GM12878 (cell line): Measurements from ENCODE around the gene NKAIN1. TPM values are rescaled to one million over a fixed set of nuclear protein-coding genes. Genes with fewer than 3 reads are reported as not detected.

ENCODE experiments used
- ATAC-seq: fragments of 200-7000 bp; cut with Tn5 transposase; 3 replicates; pipeline ENCODE4 v1.9.1; 2020; ENCODE audit warnings: mild to moderate bottlenecking, moderate library complexity
- BruUV-seq: library from RNA; stranded (reverse); fragments of 400-500 nt; replicated peaks from 2 replicates; lab custom pipeline; 2021; lab: Mats Ljungman, UMichigan
- CTCF ChIA-PET: fragments of 300-600 bp; sonication (Branson Sonifier 250); formaldehyde crosslinking; extraction: SDS; loops from one replicate; lab custom pipeline; 2021; ENCODE audit warnings: inconsistent platforms; lab: Yijun Ruan, JAX
- POLR2A ChIA-PET: fragments of 350-600 bp; formaldehyde crosslinking; extraction: SDS; loops from one replicate; lab custom pipeline; 2021; ENCODE audit warnings: inconsistent platforms; lab: Charles Lee
- RAD21 ChIA-PET: fragments of 300-600 bp; sonication (Branson Sonifier 250); formaldehyde crosslinking; loops from one replicate; lab custom pipeline; 2023; ENCODE audit warnings: antibody characterized with exemption; ENCODE audit not compliant: unreplicated experiment; lab: Charles Lee
- SMC1A ChIA-PET: fragments of 300-600 bp; sonication (Branson Sonifier 250); formaldehyde crosslinking; loops from one replicate; lab custom pipeline; 2023; ENCODE audit not compliant: unreplicated experiment, uncharacterized antibody; lab: Charles Lee
- DNase-seq: peaks from one replicate; pipeline ENCODE4 v3.0.0-alpha.2; 2011; ENCODE audit warnings: low read depth, low spot score
- FAIRE-seq: peaks from 3 replicates; lab custom pipeline; 2011; peaks lifted over from hg19 to GRCh38; lab: Jason Lieb, UNC
- H2AFZ ChIP-seq: 2 replicates; pipeline ENCODE4 v1.6.0; 2011; ENCODE audit warnings: low read depth, low read length, control low read depth; ENCODE audit not compliant: control insufficient read depth
- H3K27ac ChIP-seq: 2 replicates; pipeline ENCODE4 v1.5.1; 2011; ENCODE audit warnings: control low read depth; ENCODE audit not compliant: control insufficient read depth, insufficient read depth
- H3K27me3 ChIP-seq, 2 experiments: replicated peaks in 1 of 2; 2 replicates each; pipeline versions ENCODE4 v1.6.0 to v1.6.1; 2011; ENCODE audit warnings: low read length in 1 of 2; ENCODE audit not compliant: control insufficient read depth in 2 of 2, insufficient read depth in 2 of 2
- H3K36me3 ChIP-seq, 2 experiments: 2 replicates each; pipeline ENCODE4 v1.5.1; 2011; ENCODE audit warnings: low read length in 1 of 2; ENCODE audit not compliant: control insufficient read depth in 2 of 2, insufficient read depth in 2 of 2
- H3K4me1 ChIP-seq: 2 replicates; pipeline ENCODE4 v1.6.1; 2011; ENCODE audit warnings: mild to moderate bottlenecking, low read length, moderate library complexity, mixed read lengths; ENCODE audit not compliant: control insufficient read depth, insufficient read depth
- H3K4me2 ChIP-seq: 2 replicates; pipeline ENCODE4 v1.6.0; 2011; ENCODE audit warnings: control low read depth; ENCODE audit not compliant: control insufficient read depth, insufficient read depth
- H3K4me3 ChIP-seq: fragments of 200-600 bp; sonication (generic); 2 replicates; pipeline ENCODE4 v1.5.1; 2016
- H3K79me2 ChIP-seq: 2 replicates; pipeline ENCODE4 v1.6.0; 2011; ENCODE audit warnings: low read length; ENCODE audit not compliant: control insufficient read depth, insufficient read depth
- H3K9ac ChIP-seq: 2 replicates; pipeline ENCODE4 v1.8.0; 2011; ENCODE audit warnings: low read length, control low read depth, mixed read lengths; ENCODE audit not compliant: control insufficient read depth, insufficient read depth
- H3K9me3 ChIP-seq: replicated peaks from 3 replicates; pipeline ENCODE4 v1.5.1; 2011; ENCODE audit warnings: mild to moderate bottlenecking, low read length; ENCODE audit not compliant: control insufficient read depth, insufficient read depth
- H4K20me1 ChIP-seq: 2 replicates; pipeline ENCODE4 v1.6.0; 2011; ENCODE audit not compliant: control insufficient read depth, insufficient read depth
- BACH1 ChIP-seq: fragments of 450-650 bp; IDR thresholded peaks from 2 replicates; pipeline ENCODE4 v1.6.1; 2017; ENCODE audit warnings: mild to moderate bottlenecking, borderline replicate concordance
- CREB1 ChIP-seq: IDR thresholded peaks from 2 replicates; pipeline ENCODE4 v1.6.1; 2012; ENCODE audit warnings: low read depth, mild to moderate bottlenecking, inconsistent platforms
- ETV6 ChIP-seq, 2 experiments: fragments of 450-650 bp in 1 of 2; IDR thresholded peaks in 1 of 2; conservative IDR thresholded peaks in 1 of 2; 2 replicates each; pipeline ENCODE4 v1.6.1; 2014; ENCODE audit warnings: antibody characterized with exemption in 1 of 2, borderline replicate concordance in 1 of 2, low read depth in 1 of 2, mild to moderate bottlenecking in 1 of 2, moderate library complexity in 1 of 2
- FOS ChIP-seq: IDR thresholded peaks from 3 replicates; pipeline ENCODE4 v1.6.1; 2011; ENCODE audit warnings: borderline replicate concordance; ENCODE audit not compliant: insufficient read length; ENCODE audit errors: extremely low read depth
- GABPA ChIP-seq: IDR thresholded peaks from 2 replicates; pipeline ENCODE4 v1.6.1; 2014; ENCODE audit warnings: antibody characterized with exemption, low read depth, mild to moderate bottlenecking, inconsistent platforms
- KLF5 ChIP-seq: fragments of 450-650 bp; IDR thresholded peaks from 2 replicates; pipeline ENCODE4 v1.6.1; 2014; ENCODE audit warnings: mild to moderate bottlenecking; ENCODE audit not compliant: partially characterized antibody
- MEF2B ChIP-seq: fragments of 450-650 bp; IDR thresholded peaks from 2 replicates; pipeline ENCODE4 v1.6.1; 2018; ENCODE audit warnings: mild to moderate bottlenecking, moderate library complexity; ENCODE audit not compliant: partially characterized antibody, poor library complexity, severe bottlenecking
- NFYB ChIP-seq: IDR thresholded peaks from 2 replicates; pipeline ENCODE4 v1.6.1; 2011; ENCODE audit warnings: low read depth, mild to moderate bottlenecking, low read length, improper control_type of control experiment, moderate library complexity; ENCODE audit not compliant: insufficient read depth
- POLR2A ChIP-seq: IDR thresholded peaks from 2 replicates; pipeline ENCODE4 v1.6.1; 2011; ENCODE audit warnings: low read depth, mild to moderate bottlenecking, low read length
- POLR2AphosphoS2 ChIP-seq: IDR thresholded peaks from 2 replicates; pipeline ENCODE4 v1.6.1; 2011; ENCODE audit warnings: low read depth, mild to moderate bottlenecking, low read length, improper control_type of control experiment, moderate library complexity
- TAF1 ChIP-seq: IDR thresholded peaks from 2 replicates; pipeline ENCODE4 v1.6.1; 2011; ENCODE audit warnings: mild to moderate bottlenecking, low read depth, low read length, borderline replicate concordance
- ZNF622 ChIP-seq: fragments of 450-650 bp; IDR thresholded peaks from 2 replicates; pipeline ENCODE4 v1.6.1; 2017; ENCODE audit warnings: mild to moderate bottlenecking, inconsistent platforms
- WGBS: methylation state at CpG from one replicate; pipeline ENCODE4 v1.1.6; 2016; ENCODE audit warnings: low lambda C conversion rate; ENCODE audit not compliant: insufficient replicate concordance, insufficient coverage; ENCODE audit errors: missing lambda C conversion rate; 5-methylcytosine and 5-hydroxymethylcytosine counted together
- in situ Hi-C: fragments of 300-500 bp; cut with MboI; formaldehyde crosslinking; loops from 9 replicates; pipeline ENCODE4 v1.14.3; 2018; ENCODE audit warnings: mixed read lengths
- intact Hi-C: fragments of 100-400 bp; cut with micrococcal nuclease; formaldehyde crosslinking; loops from one replicate; pipeline ENCODE4 v1.14.2; 2022; ENCODE audit not compliant: unreplicated experiment
- polyA plus RNA-seq, 11 experiments: library from polyadenylated mRNA; depleted of rRNA in 4 of 11; unstranded in 6 of 11; stranded (reverse) in 5 of 11; fragments of >200 nt; fragmentation: Nextera tagmentation in 4 of 11; fragmentation: Illumina TruSeq in 1 of 11; extraction: Ambion mirVana in 4 of 11; extraction: Trizol in 1 of 11; gene quantifications; 1 replicate in 1 of 11; 2 replicates in 10 of 11; pipeline versions ENCODE4 v1.2.1 to v1.2.3, GENCODE V29; 2011 to 2016; ENCODE audit warnings: inconsistent platforms in 2 of 11, missing spikeins in 2 of 11, low read depth in 1 of 11
- total RNA-seq, 4 experiments: library from RNA; depleted of rRNA in 3 of 4; stranded (reverse); fragments of >200 nt in 3 of 4; fragmentation: Illumina TruSeq in 1 of 4; extraction: Trizol in 1 of 4; gene quantifications; 2 replicates each; pipeline versions ENCODE4 v1.2.1 to v1.2.3, GENCODE V29; 2013 to 2021
- TF ChIP-seq, protein P1 (sequence below): fragments of 150-350 bp; IDR thresholded peaks from 2 replicates; pipeline ENCODE4 v1.6.1; 2014; ENCODE audit warnings: mild to moderate bottlenecking, low read depth, low read length
- TF ChIP-seq, protein P2 (sequence below): fragments of 450-650 bp; IDR thresholded peaks from 2 replicates; pipeline ENCODE4 v1.6.1; 2017; ENCODE audit warnings: mild to moderate bottlenecking, low read depth, inconsistent platforms; ENCODE audit not compliant: poor library complexity, severe bottlenecking
- TF ChIP-seq, protein P3 (sequence below): fragments of 450-650 bp; formaldehyde crosslinking; IDR thresholded peaks from 2 replicates; pipeline ENCODE4 v1.4.0; 2022; ENCODE audit warnings: mild to moderate bottlenecking, moderate library complexity
- TF ChIP-seq, protein P4 (sequence below): fragments of 450-650 bp; IDR thresholded peaks from 2 replicates; pipeline ENCODE4 v1.6.1; 2016; ENCODE audit warnings: mild to moderate bottlenecking

NKAIN1 gene
- total and polyA plus RNA-seq, 10 of the 15 experiments (the other 5 are each of a cell fraction or from before 2014, with no cell fraction given) = not detected

DNA sequence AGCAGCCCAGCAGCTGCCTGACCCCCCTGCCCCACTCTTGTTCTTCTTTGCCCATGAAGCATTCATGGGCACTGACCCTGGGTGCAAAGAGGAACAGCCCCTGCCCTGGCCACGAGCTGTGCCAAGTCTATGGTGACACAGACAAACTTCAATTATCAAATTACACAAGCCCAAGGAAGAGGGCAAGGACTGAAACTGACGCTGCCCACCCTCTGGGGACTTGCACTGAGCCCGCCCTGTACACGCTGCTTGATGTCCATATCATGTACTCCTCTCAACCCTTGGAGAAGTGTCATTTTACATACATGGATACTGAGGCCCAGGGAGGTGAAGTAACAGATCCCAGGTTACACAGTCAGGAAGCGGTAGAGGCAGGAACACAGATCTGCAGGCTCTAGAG is 32.1 kb downstream of the NKAIN1 start:
- RAD21 ChIA-PET = no interaction called here
- ATAC-seq = no peak
- H3K79me2 ChIP-seq = no peaks in the 10 kb centered on the region
- BruUV-seq = no TSS peak
- no peak overlapping the region for H3K9ac ChIP-seq
- TF ChIP-seq POLR2A (no peak), FOS (no peak), ZNF622 (no peak), MEF2B (no peak), BACH1 (no peak), ETV6 (conservative IDR thresholded peaks at IDR 0.05 in 1 of 2, IDR thresholded peaks at IDR 0.05 in 1 of 2; ENCODE audit: borderline replicate concordance in 1 of 2, low read depth in 1 of 2) (no peak), NFYB (no peak), POLR2AphosphoS2 (no peak), GABPA (no peak), TAF1 (no peak), KLF5 (no peak), CREB1 (no peak)
- TF ChIP-seq, protein P1, sequence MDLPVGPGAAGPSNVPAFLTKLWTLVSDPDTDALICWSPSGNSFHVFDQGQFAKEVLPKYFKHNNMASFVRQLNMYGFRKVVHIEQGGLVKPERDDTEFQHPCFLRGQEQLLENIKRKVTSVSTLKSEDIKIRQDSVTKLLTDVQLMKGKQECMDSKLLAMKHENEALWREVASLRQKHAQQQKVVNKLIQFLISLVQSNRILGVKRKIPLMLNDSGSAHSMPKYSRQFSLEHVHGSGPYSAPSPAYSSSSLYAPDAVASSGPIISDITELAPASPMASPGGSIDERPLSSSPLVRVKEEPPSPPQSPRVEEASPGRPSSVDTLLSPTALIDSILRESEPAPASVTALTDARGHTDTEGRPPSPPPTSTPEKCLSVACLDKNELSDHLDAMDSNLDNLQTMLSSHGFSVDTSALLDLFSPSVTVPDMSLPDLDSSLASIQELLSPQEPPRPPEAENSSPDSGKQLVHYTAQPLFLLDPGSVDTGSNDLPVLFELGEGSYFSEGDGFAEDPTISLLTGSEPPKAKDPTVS = no peak
- TF ChIP-seq, protein P2, sequence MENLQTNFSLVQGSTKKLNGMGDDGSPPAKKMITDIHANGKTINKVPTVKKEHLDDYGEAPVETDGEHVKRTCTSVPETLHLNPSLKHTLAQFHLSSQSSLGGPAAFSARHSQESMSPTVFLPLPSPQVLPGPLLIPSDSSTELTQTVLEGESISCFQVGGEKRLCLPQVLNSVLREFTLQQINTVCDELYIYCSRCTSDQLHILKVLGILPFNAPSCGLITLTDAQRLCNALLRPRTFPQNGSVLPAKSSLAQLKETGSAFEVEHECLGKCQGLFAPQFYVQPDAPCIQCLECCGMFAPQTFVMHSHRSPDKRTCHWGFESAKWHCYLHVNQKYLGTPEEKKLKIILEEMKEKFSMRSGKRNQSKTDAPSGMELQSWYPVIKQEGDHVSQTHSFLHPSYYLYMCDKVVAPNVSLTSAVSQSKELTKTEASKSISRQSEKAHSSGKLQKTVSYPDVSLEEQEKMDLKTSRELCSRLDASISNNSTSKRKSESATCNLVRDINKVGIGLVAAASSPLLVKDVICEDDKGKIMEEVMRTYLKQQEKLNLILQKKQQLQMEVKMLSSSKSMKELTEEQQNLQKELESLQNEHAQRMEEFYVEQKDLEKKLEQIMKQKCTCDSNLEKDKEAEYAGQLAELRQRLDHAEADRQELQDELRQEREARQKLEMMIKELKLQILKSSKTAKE = no peak
- TF ChIP-seq, protein P3, sequence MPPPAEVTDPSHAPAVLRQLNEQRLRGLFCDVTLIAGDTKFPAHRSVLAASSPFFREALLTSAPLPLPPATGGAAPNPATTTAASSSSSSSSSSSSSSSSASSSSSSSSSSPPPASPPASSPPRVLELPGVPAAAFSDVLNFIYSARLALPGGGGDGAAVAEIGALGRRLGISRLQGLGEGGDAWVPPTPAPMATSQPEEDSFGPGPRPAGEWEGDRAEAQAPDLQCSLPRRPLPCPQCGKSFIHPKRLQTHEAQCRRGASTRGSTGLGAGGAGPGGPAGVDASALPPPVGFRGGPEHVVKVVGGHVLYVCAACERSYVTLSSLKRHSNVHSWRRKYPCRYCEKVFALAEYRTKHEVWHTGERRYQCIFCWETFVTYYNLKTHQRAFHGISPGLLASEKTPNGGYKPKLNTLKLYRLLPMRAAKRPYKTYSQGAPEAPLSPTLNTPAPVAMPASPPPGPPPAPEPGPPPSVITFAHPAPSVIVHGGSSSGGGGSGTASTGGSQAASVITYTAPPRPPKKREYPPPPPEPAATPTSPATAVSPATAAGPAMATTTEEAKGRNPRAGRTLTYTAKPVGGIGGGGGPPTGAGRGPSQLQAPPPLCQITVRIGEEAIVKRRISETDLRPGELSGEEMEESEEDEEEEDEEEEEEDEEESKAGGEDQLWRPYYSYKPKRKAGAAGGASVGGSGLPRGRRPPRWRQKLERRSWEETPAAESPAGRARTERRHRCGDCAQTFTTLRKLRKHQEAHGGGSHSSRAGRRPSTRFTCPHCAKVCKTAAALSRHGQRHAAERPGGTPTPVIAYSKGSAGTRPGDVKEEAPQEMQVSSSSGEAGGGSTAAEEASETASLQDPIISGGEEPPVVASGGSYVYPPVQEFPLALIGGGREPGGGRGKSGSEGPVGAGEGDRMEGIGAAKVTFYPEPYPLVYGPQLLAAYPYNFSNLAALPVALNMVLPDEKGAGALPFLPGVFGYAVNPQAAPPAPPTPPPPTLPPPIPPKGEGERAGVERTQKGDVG = no peak
- TF ChIP-seq, protein P4, sequence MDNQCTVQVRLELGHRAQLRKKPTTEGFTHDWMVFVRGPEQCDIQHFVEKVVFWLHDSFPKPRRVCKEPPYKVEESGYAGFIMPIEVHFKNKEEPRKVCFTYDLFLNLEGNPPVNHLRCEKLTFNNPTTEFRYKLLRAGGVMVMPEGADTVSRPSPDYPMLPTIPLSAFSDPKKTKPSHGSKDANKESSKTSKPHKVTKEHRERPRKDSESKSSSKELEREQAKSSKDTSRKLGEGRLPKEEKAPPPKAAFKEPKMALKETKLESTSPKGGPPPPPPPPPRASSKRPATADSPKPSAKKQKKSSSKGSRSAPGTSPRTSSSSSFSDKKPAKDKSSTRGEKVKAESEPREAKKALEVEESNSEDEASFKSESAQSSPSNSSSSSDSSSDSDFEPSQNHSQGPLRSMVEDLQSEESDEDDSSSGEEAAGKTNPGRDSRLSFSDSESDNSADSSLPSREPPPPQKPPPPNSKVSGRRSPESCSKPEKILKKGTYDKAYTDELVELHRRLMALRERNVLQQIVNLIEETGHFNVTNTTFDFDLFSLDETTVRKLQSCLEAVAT = no peak
- no peak overlapping the region for H3K4me3 ChIP-seq
- no peak overlapping the region for H3K4me2 ChIP-seq
- no peaks in the 10 kb centered on the region; a peak in 1 of 4 replicates for H3K27me3 ChIP-seq
- POLR2A ChIA-PET = no interaction called here
- SMC1A ChIA-PET = no interaction called here
- no peak for FAIRE-seq
- no peak overlapping the region for H3K27ac ChIP-seq
- no peak overlapping the region for H2AFZ ChIP-seq
- no peaks in the 10 kb centered on the region for H3K36me3 ChIP-seq
- CTCF ChIA-PET = interaction anchor here (1.6 kb wide), 1 partner anchor 11 kb away, joined by 3 read pairs; no protein-coding TSS in a partner anchor
- no peak for DNase-seq
- in situ Hi-C loops = no loop called here
- intact Hi-C loops = no loop called here
- WGBS = 26% methylated on average over 5 of the region's 5 CpGs
- no peaks in the 10 kb centered on the region for H4K20me1 ChIP-seq
- H3K9me3 ChIP-seq = no peaks in the 10 kb centered on the region; the same call in 2 of the 3 replicates
- no peaks in the 10 kb centered on the region for H3K4me1 ChIP-seq
